ENCODE data around the gene PTOV1. TPM values are rescaled to one million over a fixed set of nuclear protein-coding genes. Genes with fewer than 3 reads are reported as not detected.

The PTOV1 gene
- total RNA-seq, 2 experiments from 2014 or later, result 105 to 124 TPM

GRCh38 chr19:49835562-49835961, 15.4 kb upstream of the PTOV1 start:
- peaks cover 98% of the 10 kb centered on the region for H3K36me3 ChIP-seq (ENCODE audit: insufficient read depth, low read length)

GRCh38 chr19:49836176-49837008, 14.6 kb upstream of the PTOV1 start:
- H3K9me2 ChIP-seq (ENCODE audit: insufficient read depth, low read length), result no peaks in the 10 kb centered on the region
- intact Hi-C loops (cut with micrococcal nuclease; ENCODE audit: unreplicated experiment), result no loop called here
- H3K36me3 ChIP-seq (ENCODE audit: insufficient read depth, low read length), result peaks cover 98% of the 10 kb centered on the region
- no peaks in the 10 kb centered on the region for H3K4me1 ChIP-seq (ENCODE audit: insufficient read depth, low read length, poor library complexity, severe bottlenecking)
- no TSS peak for BruUV-seq (replicated peaks)
- POLR2A ChIA-PET, result no interaction called here
- no peaks in the 10 kb centered on the region for H3K9me3 ChIP-seq (ENCODE audit: low read length)
- H3K79me2 ChIP-seq (ENCODE audit: insufficient read depth, low read depth, low read length), result no peaks in the 10 kb centered on the region
- no peak overlapping the region for H3K27ac ChIP-seq (ENCODE audit: low read depth, low read length, poor library complexity, severe bottlenecking)
- no peak overlapping the region for H2AFZ ChIP-seq (ENCODE audit: low read length)
- no peak for DNase-seq (ENCODE audit: low spot score)
- no peaks in the 10 kb centered on the region for H4K20me1 ChIP-seq (ENCODE audit: insufficient read depth, low read length)
- H3K4me3 ChIP-seq (ENCODE audit: low read depth, low read length, poor library complexity, severe bottlenecking), result no peak overlapping the region
- CTCF ChIA-PET (ENCODE audit: unreplicated experiment), result no interaction called here
- no peak overlapping the region for H3K4me2 ChIP-seq (ENCODE audit: low read length)
- TF ChIP-seq EZH2phosphoT487 (IDR thresholded peaks at IDR 0.05; ENCODE audit: borderline replicate concordance, low read depth, low read length), result no peak
- TF ChIP-seq CTCF (conservative IDR thresholded peaks at IDR 0.05; ENCODE audit: low read length), result no peak

More at GRCh38 chr19:49835562-49835961, 15.4 kb upstream of the PTOV1 start:
- no peak for TF ChIP-seq CTCF (conservative IDR thresholded peaks at IDR 0.05; ENCODE audit: low read length)
- TF ChIP-seq EZH2phosphoT487 (IDR thresholded peaks at IDR 0.05; ENCODE audit: borderline replicate concordance, low read depth, low read length), result no peak
- intact Hi-C loops (cut with micrococcal nuclease; ENCODE audit: unreplicated experiment), result no loop called here
- H3K4me3 ChIP-seq (ENCODE audit: low read depth, low read length, poor library complexity, severe bottlenecking), result no peak overlapping the region
- no peak overlapping the region for H2AFZ ChIP-seq (ENCODE audit: low read length)
- H3K4me2 ChIP-seq (ENCODE audit: low read length), result no peak overlapping the region
- H3K9me2 ChIP-seq (ENCODE audit: insufficient read depth, low read length), result no peaks in the 10 kb centered on the region
- POLR2A ChIA-PET, result no interaction called here
- no peaks in the 10 kb centered on the region for H3K4me1 ChIP-seq (ENCODE audit: insufficient read depth, low read length, poor library complexity, severe bottlenecking)
- no peaks in the 10 kb centered on the region for H3K79me2 ChIP-seq (ENCODE audit: insufficient read depth, low read depth, low read length)
- H3K27ac ChIP-seq (ENCODE audit: low read depth, low read length, poor library complexity, severe bottlenecking), result no peak overlapping the region
- no peak for DNase-seq (ENCODE audit: low spot score)
- no TSS peak for BruUV-seq (replicated peaks)
- H4K20me1 ChIP-seq (ENCODE audit: insufficient read depth, low read length), result no peaks in the 10 kb centered on the region
- H3K9me3 ChIP-seq (ENCODE audit: low read length), result no peaks in the 10 kb centered on the region
- CTCF ChIA-PET (ENCODE audit: unreplicated experiment), result no interaction called here

GRCh38 chr19:49837009-49837310, 14.0 kb upstream of the PTOV1 start:
- Histone ChIP-seq H3K36me3 (ENCODE audit: insufficient read depth, low read length) (peaks cover 97% of the 10 kb centered on the region), H4K20me1 (ENCODE audit: insufficient read depth, low read length) (no peaks in the 10 kb centered on the region), H3K27ac (ENCODE audit: low read depth, low read length, poor library complexity, severe bottlenecking) (no peak overlapping the region), H2AFZ (ENCODE audit: low read length) (no peak overlapping the region), H3K4me1 (ENCODE audit: insufficient read depth, low read length, poor library complexity, severe bottlenecking) (no peaks in the 10 kb centered on the region), H3K4me3 (ENCODE audit: low read depth, low read length, poor library complexity, severe bottlenecking) (no peak overlapping the region), H3K9me3 (ENCODE audit: low read length) (no peaks in the 10 kb centered on the region), H3K4me2 (ENCODE audit: low read length) (no peak overlapping the region), H3K79me2 (ENCODE audit: insufficient read depth, low read depth, low read length) (no peaks in the 10 kb centered on the region), H3K9me2 (ENCODE audit: insufficient read depth, low read length) (no peaks in the 10 kb centered on the region)
- TF ChIP-seq CTCF (conservative IDR thresholded peaks at IDR 0.05; ENCODE audit: low read length) (no peak), EZH2phosphoT487 (IDR thresholded peaks at IDR 0.05; ENCODE audit: borderline replicate concordance, low read depth, low read length) (no peak)
- no TSS peak for BruUV-seq (replicated peaks)
- intact Hi-C loops (cut with micrococcal nuclease; ENCODE audit: unreplicated experiment), result no loop called here
- ChIA-PET POLR2A (no interaction called here), CTCF (ENCODE audit: unreplicated experiment) (no interaction called here)
- no peak for DNase-seq (ENCODE audit: low spot score)
